Amygdala (tissue), 56 donors: Measurements from ENCODE around the gene TRIM54.

Experiments used
- DNase-seq, 56 donors: peaks; one replicate each; lab custom pipeline; 2025; lab: John Stamatoyannopoulos, UW

Gene TRIM54

GRCh38 chr2:27281855-27282559, at the start of gene TRIM54:
Gene TRIM54, plus strand, starts transcription at chr2:27282429. Its CDS starts 303 bp downstream, at chr2:27282732.
- DNase-seq: no peak

- no peak for DNase-seq
These were observed 48.9 kb upstream of the TRIM54 start for GRCh38 chr2:27233341-27233740.

GRCh38 chr2:27236136-27236535, 46.1 kb upstream of the TRIM54 start:
- DNase-seq: no peak

- DNase-seq: no peak
These were observed 45.6 kb upstream of the TRIM54 start for GRCh38 chr2:27236626-27237025.

- DNase-seq: no peak
These were observed 44.8 kb upstream of the TRIM54 start for GRCh38 chr2:27237341-27237945.

- no peak for DNase-seq
These were observed 43.3 kb upstream of the TRIM54 start for GRCh38 chr2:27238976-27239375.

GRCh38 chr2:27240406-27240805, 41.8 kb upstream of the TRIM54 start:
- DNase-seq: no peak

GRCh38 chr2:27241761-27242613, 40.2 kb upstream of the TRIM54 start:
- DNase-seq: no peak

GRCh38 chr2:27242614-27242951, 39.6 kb upstream of the TRIM54 start:
- DNase-seq: no peak

GRCh38 chr2:27243391-27244130, 38.7 kb upstream of the TRIM54 start:
- DNase-seq: no peak

- DNase-seq: no peak
These were observed 37.1 kb upstream of the TRIM54 start for GRCh38 chr2:27245116-27245515.

GRCh38 chr2:27245626-27246025, 36.6 kb upstream of the TRIM54 start:
- no peak for DNase-seq

- no peak for DNase-seq
These were observed 34.3 kb upstream of the TRIM54 start for GRCh38 chr2:27247893-27248292.

GRCh38 chr2:27249159-27249890, 32.9 kb upstream of the TRIM54 start:
- DNase-seq: no peak

- peak in 19 of 56 donors; percentile 5 to 55 (median 13) for DNase-seq
These were observed 32.2 kb upstream of the TRIM54 start for GRCh38 chr2:27249891-27250651.

GRCh38 chr2:27250652-27251379, 31.4 kb upstream of the TRIM54 start:
- no peak for DNase-seq

GRCh38 chr2:27251766-27252165, 30.5 kb upstream of the TRIM54 start:
- no peak for DNase-seq

GRCh38 chr2:27255187-27255586, 27.0 kb upstream of the TRIM54 start:
- no peak for DNase-seq

- DNase-seq: no peak
These were observed 26.6 kb upstream of the TRIM54 start for GRCh38 chr2:27255660-27256059.
